ENCODE measurements around the gene TAGAP. TPM values are rescaled to one million over a fixed set of nuclear protein-coding genes. Genes with fewer than 3 reads are reported as not detected.

The TAGAP gene
- total RNA-seq = 1 to 10 TPM; 1.7 to 8.5 (median 3.3) TPM

GRCh38 chr6:159044899-159045727 is at the start of gene TAGAP:
TSS of gene TAGAP (minus strand) at chr6:159044991. CDS start at chr6:159044146, 845 bp downstream.
- intact Hi-C loops (cut with DNase I; ENCODE audit: low total_unique reads) = loop anchor here (10.0 kb wide), 1 partner anchor 60 kb away; no protein-coding TSS in a partner anchor
- Histone ChIP-seq H3K27me3 (no peaks in the 10 kb centered on the region), H3K4me3 (peak within 1 kb of the TSS; percentile 24), H3K27ac (peak within 1 kb of the TSS; percentile 46 to 49), H3K9me3 (no peaks in the 10 kb centered on the region), H3K36me3 (no peaks in the 10 kb centered on the region), H3K4me1 (no peaks in the 10 kb centered on the region)
- peak; percentile 50 to 82 for DNase-seq
- peak in 1 of 2 donors; percentile 42 for TF ChIP-seq POLR2A (IDR thresholded peaks at IDR 0.05)
- no peak for TF ChIP-seq CTCF (IDR thresholded peaks at IDR 0.05)

GRCh38 chr6:159093609-159094443 is 49.0 kb upstream of the TAGAP start:
- TF ChIP-seq POLR2A (IDR thresholded peaks at IDR 0.05) (no peak), CTCF (IDR thresholded peaks at IDR 0.05) (no peak)
- Histone ChIP-seq H3K27ac (no peak overlapping the region), H3K4me1 (no peaks in the 10 kb centered on the region), H3K36me3 (no peaks in the 10 kb centered on the region), H3K27me3 (no peaks in the 10 kb centered on the region), H3K4me3 (no peak overlapping the region), H3K9me3 (no peaks in the 10 kb centered on the region)
- intact Hi-C loops (cut with DNase I; ENCODE audit: low total_unique reads) = no loop called here
- DNase-seq = no peak

- TF ChIP-seq POLR2A (IDR thresholded peaks at IDR 0.05) (no peak), CTCF (IDR thresholded peaks at IDR 0.05) (no peak)
- H3K9me3 ChIP-seq = no peaks in the 10 kb centered on the region
- intact Hi-C loops (cut with DNase I; ENCODE audit: low total_unique reads) = no loop called here
- no peak for DNase-seq
- H3K27me3 ChIP-seq = no peaks in the 10 kb centered on the region
- no peak overlapping the region for H3K4me3 ChIP-seq
- no peaks in the 10 kb centered on the region for H3K4me1 ChIP-seq
- no peaks in the 10 kb centered on the region for H3K36me3 ChIP-seq
- no peak overlapping the region for H3K27ac ChIP-seq
These were observed 47.8 kb upstream of the TAGAP start for GRCh38 chr6:159092631-159093030.

- peak overlapping the region in 1 of 2 donors; percentile 25 for H3K27ac ChIP-seq
- DNase-seq = peak in 1 of 2 donors; percentile 52
- no peaks in the 10 kb centered on the region for H3K4me1 ChIP-seq
- H3K4me3 ChIP-seq = no peak overlapping the region
- TF ChIP-seq CTCF (IDR thresholded peaks at IDR 0.05) (no peak), POLR2A (IDR thresholded peaks at IDR 0.05) (no peak)
- intact Hi-C loops (cut with DNase I; ENCODE audit: low total_unique reads) = no loop called here
- no peaks in the 10 kb centered on the region for H3K9me3 ChIP-seq
- H3K36me3 ChIP-seq = no peaks in the 10 kb centered on the region
- no peaks in the 10 kb centered on the region for H3K27me3 ChIP-seq
These were observed 46.0 kb upstream of the TAGAP start for GRCh38 chr6:159090530-159091480.
